ENCODE measurements around the gene FASTK.

FASTK gene

GRCh38 chr7:151095123-151095797 lies 14.7 kb upstream of the FASTK start:
- DNase-seq, result no peak

GRCh38 chr7:151094675-151095074 lies 14.1 kb upstream of the FASTK start:
- DNase-seq, result no peak

- no peak for DNase-seq
These were observed 13.1 kb upstream of the FASTK start for GRCh38 chr7:151093748-151094147.

- DNase-seq, result no peak
These were observed 11.4 kb upstream of the FASTK start for GRCh38 chr7:151091988-151092387.

GRCh38 chr7:151091431-151091830 lies 10.8 kb upstream of the FASTK start:
- no peak for DNase-seq

GRCh38 chr7:151091003-151091402 lies 10.4 kb upstream of the FASTK start:
- no peak for DNase-seq

- DNase-seq, result no peak
These were observed 9.5 kb upstream of the FASTK start for GRCh38 chr7:151089893-151090730.

GRCh38 chr7:151088856-151089699 lies 8.5 kb upstream of the FASTK start:
- DNase-seq, result no peak

GRCh38 chr7:151088019-151088855 lies 7.6 kb upstream of the FASTK start:
- DNase-seq, result no peak

- DNase-seq, result peak in 1 of 2 donors; percentile 33
These were observed 6.8 kb upstream of the FASTK start for GRCh38 chr7:151087245-151088018.

- DNase-seq, result peak; percentile 27 to 32
These were observed 6.2 kb upstream of the FASTK start for GRCh38 chr7:151086802-151087244.

- DNase-seq, result peak; percentile 35 to 42
These were observed 5.3 kb upstream of the FASTK start, which contains the start of gene AGAP3 for GRCh38 chr7:151085691-151086620. AGAP3 (plus strand) TSS chr7:151086475; CDS start chr7:151086742, 267 bp downstream.

GRCh38 chr7:151085329-151085690 lies 4.7 kb upstream of the FASTK start:
- no peak for DNase-seq

GRCh38 chr7:151083824-151084160 lies 3.2 kb upstream of the FASTK start:
- DNase-seq, result no peak

GRCh38 chr7:151083071-151083823 lies 2.6 kb upstream of the FASTK start, which contains the start of gene TMUB1:
TMUB1 (minus strand) TSS chr7:151083493; CDS start chr7:151082563, 930 bp downstream.
- DNase-seq, result peak; percentile 72 to 75

- DNase-seq, result no peak
These were observed 1.8 kb upstream of the FASTK start for GRCh38 chr7:151082141-151083070.

GRCh38 chr7:151081170-151082101 lies 827 bp upstream of the FASTK start:
- no peak for DNase-seq
